IMR-90 (cell line): Measurements from ENCODE around the gene FEN1. TPM values are rescaled to one million over a fixed set of nuclear protein-coding genes. Genes with fewer than 3 reads are reported as not detected.

Source experiments
- ATAC-seq: fragments of 200-7000 bp; cut with Tn5 transposase; 2 replicates; pipeline ENCODE4 v1.9.1; 2020; ENCODE audit warnings: low read depth, mild to moderate bottlenecking, moderate library complexity
- BruUV-seq: library from RNA; stranded (reverse); fragments of 400-500 nt; replicated peaks from 2 replicates; lab custom pipeline; 2021; lab: Mats Ljungman, UMichigan
- CTCF ChIA-PET: fragments of 300-600 bp; formaldehyde crosslinking; extraction: SDS; loops from one replicate; lab custom pipeline; 2021; ENCODE audit warnings: antibody characterized with exemption; lab: Yijun Ruan, JAX
- POLR2A ChIA-PET: fragments of 300-600 bp; sonication (Branson Sonifier 250); formaldehyde crosslinking; loops from one replicate; lab custom pipeline; 2022; ENCODE audit warnings: antibody characterized with exemption; ENCODE audit not compliant: unreplicated experiment; lab: Charles Lee
- DNase-seq: peaks from one replicate; pipeline ENCODE4 v3.0.0; 2013
- H2AFZ ChIP-seq: replicated peaks from 2 replicates; pipeline ENCODE3; 2013; ENCODE audit warnings: low read length, mild to moderate bottlenecking; ENCODE audit not compliant: poor library complexity
- H2AK5ac ChIP-seq: 2 replicates; pipeline ENCODE4 v1.6.1; 2013; ENCODE audit warnings: low read depth, low read length, inconsistent platforms
- H2AK9ac ChIP-seq: replicated peaks from 2 replicates; pipeline ENCODE3; 2013; ENCODE audit warnings: mild to moderate bottlenecking, low read depth, low read length, moderate library complexity; ENCODE audit not compliant: poor library complexity
- H2BK120ac ChIP-seq: 2 replicates; pipeline ENCODE4 v1.6.1; 2013; ENCODE audit warnings: low read depth, low read length, inconsistent platforms
- H2BK15ac ChIP-seq: 3 replicates; pipeline ENCODE4 v1.6.1; 2013; ENCODE audit warnings: low read depth, low read length, inconsistent platforms
- H2BK20ac ChIP-seq: 2 replicates; pipeline ENCODE4 v1.6.1; 2013; ENCODE audit warnings: low read depth, mild to moderate bottlenecking, inconsistent platforms, low read length, moderate library complexity
- H2BK5ac ChIP-seq: 2 replicates; pipeline ENCODE4 v1.6.1; 2013; ENCODE audit warnings: mild to moderate bottlenecking, low read depth, low read length, inconsistent platforms; ENCODE audit not compliant: poor library complexity, severe bottlenecking
- H3K14ac ChIP-seq: replicated peaks from 2 replicates; pipeline ENCODE4 v1.6.1; 2013; ENCODE audit warnings: low read depth, low read length, inconsistent platforms
- H3K18ac ChIP-seq: 2 replicates; pipeline ENCODE4 v1.6.1; 2013; ENCODE audit warnings: low read depth, low read length, control low read depth
- H3K23ac ChIP-seq: 2 replicates; pipeline ENCODE4 v1.6.1; 2013; ENCODE audit warnings: low read depth, low read length, inconsistent platforms
- H3K27ac ChIP-seq: 2 replicates; pipeline ENCODE4 v1.5.1; 2013; ENCODE audit warnings: mild to moderate bottlenecking, control low read depth, low read length; ENCODE audit not compliant: insufficient read depth
- H3K27me3 ChIP-seq: 2 replicates; pipeline ENCODE4 v1.6.1; 2013; ENCODE audit warnings: low read length; ENCODE audit not compliant: control insufficient read depth, insufficient read depth
- H3K36me3 ChIP-seq: 2 replicates; pipeline ENCODE4 v1.6.1; 2013; ENCODE audit warnings: low read length, mixed read lengths; ENCODE audit not compliant: control insufficient read depth, insufficient read depth
- H3K4ac ChIP-seq: 2 replicates; pipeline ENCODE4 v1.6.1; 2013; ENCODE audit warnings: low read depth, low read length, inconsistent platforms
- H3K4me1 ChIP-seq: 2 replicates; pipeline ENCODE4 v1.6.1; 2013; ENCODE audit warnings: low read length, mixed read lengths; ENCODE audit not compliant: control insufficient read depth, insufficient read depth
- H3K4me2 ChIP-seq: 2 replicates; pipeline ENCODE4 v1.6.1; 2013; ENCODE audit warnings: low read depth, mild to moderate bottlenecking, control low read depth, low read length, moderate library complexity
- H3K4me3 ChIP-seq: 2 replicates; pipeline ENCODE4 v1.5.1; 2013; ENCODE audit warnings: low read depth, mild to moderate bottlenecking, control low read depth, low read length, moderate library complexity; ENCODE audit not compliant: insufficient read depth
- H3K56ac ChIP-seq: 2 replicates; pipeline ENCODE4 v1.6.1; 2013; ENCODE audit warnings: low read length, inconsistent platforms; ENCODE audit not compliant: insufficient read depth; ENCODE audit errors: extremely low read depth
- H3K79me1 ChIP-seq, 2 experiments: 2 replicates each; pipeline ENCODE4 v1.6.1; 2013; ENCODE audit warnings: low read length in 2 of 2, inconsistent platforms in 1 of 2, low read depth in 1 of 2
- H3K9ac ChIP-seq: 2 replicates; pipeline ENCODE4 v1.6.1; 2013; ENCODE audit warnings: low read depth, low read length, control low read depth
- H3K9me1 ChIP-seq: 2 replicates; pipeline ENCODE4 v1.6.1; 2013; ENCODE audit warnings: low read length, inconsistent platforms; ENCODE audit not compliant: insufficient read depth
- H3K9me3 ChIP-seq: 2 replicates; pipeline ENCODE4 v1.6.1; 2013; ENCODE audit warnings: low read length; ENCODE audit not compliant: control insufficient read depth, insufficient read depth
- H4K20me1 ChIP-seq: 2 replicates; pipeline ENCODE4 v1.6.1; 2013; ENCODE audit warnings: low read length, inconsistent platforms; ENCODE audit not compliant: insufficient read depth
- H4K5ac ChIP-seq: 2 replicates; pipeline ENCODE4 v1.6.1; 2013; ENCODE audit warnings: mild to moderate bottlenecking, low read depth, low read length, control low read depth
- H4K8ac ChIP-seq, 2 experiments: 2 replicates each; pipeline ENCODE4 v1.6.1; 2013; ENCODE audit warnings: low read depth in 2 of 2, low read length in 2 of 2, control low read depth in 1 of 2, inconsistent platforms in 1 of 2
- H4K91ac ChIP-seq: 2 replicates; pipeline ENCODE4 v1.6.1; 2013; ENCODE audit warnings: low read depth, low read length, inconsistent platforms; ENCODE audit not compliant: insufficient read depth
- BHLHE40 ChIP-seq: fragments of 150-350 bp; IDR thresholded peaks from 2 replicates; pipeline ENCODE4 v1.6.1; 2016; ENCODE audit warnings: mild to moderate bottlenecking, low read depth, low read length
- CEBPB ChIP-seq: IDR thresholded peaks from 2 replicates; pipeline ENCODE4 v1.6.1; 2012; ENCODE audit warnings: low read depth, low read length, improper control_type of control experiment
- CHD1 ChIP-seq: IDR thresholded peaks from 2 replicates; pipeline ENCODE4 v1.6.1; 2012; ENCODE audit warnings: low read depth, low read length, improper control_type of control experiment
- CTCF ChIP-seq: conservative IDR thresholded peaks from 2 replicates; pipeline ENCODE4 v1.5.1; 2012; ENCODE audit warnings: mild to moderate bottlenecking, low read depth, low read length, improper control_type of control experiment
- ELK1 ChIP-seq: fragments of 150-350 bp; IDR thresholded peaks from 2 replicates; pipeline ENCODE4 v1.6.1; 2016; ENCODE audit warnings: low read depth, mild to moderate bottlenecking, low read length, moderate library complexity, borderline replicate concordance
- FOS ChIP-seq: fragments of 150-350 bp; IDR thresholded peaks from 2 replicates; pipeline ENCODE4 v1.6.1; 2016; ENCODE audit warnings: low read depth, low read length
- MAFK ChIP-seq: IDR thresholded peaks from 2 replicates; pipeline ENCODE4 v1.6.1; 2012; ENCODE audit warnings: low read depth, low read length, improper control_type of control experiment
- MAZ ChIP-seq: IDR thresholded peaks from 2 replicates; pipeline ENCODE4 v1.6.1; 2012; ENCODE audit warnings: low read depth, mild to moderate bottlenecking, low read length, improper control_type of control experiment, moderate library complexity, borderline replicate concordance
- MXI1 ChIP-seq: IDR thresholded peaks from 2 replicates; pipeline ENCODE4 v1.6.1; 2012; ENCODE audit warnings: low read depth, mild to moderate bottlenecking, low read length, moderate library complexity, borderline replicate concordance
- NFE2L2 ChIP-seq: fragments of 150-350 bp; IDR thresholded peaks from 2 replicates; pipeline ENCODE4 v1.6.1; 2016; ENCODE audit warnings: low read depth, mild to moderate bottlenecking, low read length
- POLR2A ChIP-seq: IDR thresholded peaks from 2 replicates; pipeline ENCODE4 v1.6.1; 2012; ENCODE audit warnings: mild to moderate bottlenecking, low read depth, low read length
- RAD21 ChIP-seq: IDR thresholded peaks from 2 replicates; pipeline ENCODE4 v1.6.1; 2012; ENCODE audit warnings: low read length, improper control_type of control experiment
- RCOR1 ChIP-seq: IDR thresholded peaks from 2 replicates; pipeline ENCODE4 v1.6.1; 2012; ENCODE audit warnings: mild to moderate bottlenecking, low read length, improper control_type of control experiment; ENCODE audit not compliant: insufficient replicate concordance
- RFX5 ChIP-seq: IDR thresholded peaks from 2 replicates; pipeline ENCODE4 v1.8.0; 2012; ENCODE audit warnings: low read depth, mild to moderate bottlenecking, low read length, moderate library complexity
- SMC3 ChIP-seq: fragments of 150-350 bp; IDR thresholded peaks from 2 replicates; pipeline ENCODE4 v1.6.1; 2016; ENCODE audit warnings: low read depth, mild to moderate bottlenecking, antibody characterized with exemption, low read length, moderate library complexity
- USF2 ChIP-seq: fragments of 150-350 bp; IDR thresholded peaks from 2 replicates; pipeline ENCODE4 v1.6.1; 2017; ENCODE audit warnings: mild to moderate bottlenecking, antibody characterized with exemption, low read length, low read depth
- WGBS, 2 experiments: methylation state at CpG; one replicate each; pipeline versions ENCODE4 v1.1.5 to v1.1.7; 2013; ENCODE audit warnings: missing lambda C conversion rate in 2 of 2; ENCODE audit not compliant: insufficient read length in 1 of 2; ENCODE audit errors: extremely low coverage in 2 of 2; 5-methylcytosine and 5-hydroxymethylcytosine counted together
- dilution Hi-C: fragments of 300-500 bp; cut with HindIII; formaldehyde crosslinking; loops from one replicate; pipeline ENCODE4 v1.14.3; 2018; ENCODE audit warnings: low sequenced_read_pairs; ENCODE audit not compliant: unreplicated experiment
- in situ Hi-C: fragments of 300-500 bp; cut with MboI; formaldehyde crosslinking; loops from 3 replicates; pipeline ENCODE4 v1.14.3; 2019; ENCODE audit warnings: low sequenced_read_pairs, inconsistent platforms, mixed read lengths
- intact Hi-C: fragments of 100-400 bp; cut with micrococcal nuclease; formaldehyde crosslinking; loops from 2 replicates; pipeline ENCODE4 v1.10.0; 2022
- polyA plus RNA-seq, 3 experiments: library from polyadenylated mRNA; depleted of rRNA; stranded (reverse); fragments of >200 nt; gene quantifications; 2 replicates each; pipeline ENCODE4 v1.2.3, GENCODE V29; 2012; ENCODE audit warnings: low replicate concordance in 1 of 3
- total RNA-seq: library from RNA; depleted of rRNA; stranded (reverse); fragments of >200 nt; gene quantifications from 2 replicates; pipeline ENCODE4 v1.2.3, GENCODE V29; 2012

Gene FEN1
- total and polyA plus RNA-seq, 2 of the 4 experiments (the other 2 are of a cell fraction), result 23.0 to 41.9 TPM

GRCh38 chr11:61833926-61834277, 41.2 kb downstream of the FEN1 start:
- Histone ChIP-seq H2BK5ac (no peak overlapping the region), H3K9me3 (no peaks in the 10 kb centered on the region), H3K23ac (0 out of 2 replicates have a peak overlapping the region, but pooled peaks have one; percentile 80), H3K79me1 (peaks cover 19 to 87% of the 10 kb centered on the region in 2 experiments), H3K4ac (peak overlapping the region; percentile 87; the same call in 1 of the 2 replicates), H4K20me1 (peaks cover 53% of the 10 kb centered on the region; the same call in 1 of the 2 replicates), H3K9ac (no peak overlapping the region), H3K18ac (no peak overlapping the region), H2AFZ (peak overlapping the region; percentile 26), H3K14ac (no peak overlapping the region), H3K4me1 (peaks cover 15% of the 10 kb centered on the region; the same call in 1 of the 2 replicates), H2BK15ac (no peak overlapping the region), H2AK5ac (peak overlapping the region; percentile 16; the same call in 1 of the 2 replicates), H2AK9ac (peak overlapping the region; percentile 47), H4K5ac (no peak overlapping the region), H2BK120ac (peak overlapping the region; percentile 68; the same call in 1 of the 2 replicates), H4K91ac (no peak overlapping the region), H3K4me3 (no peak overlapping the region), H3K36me3 (peaks cover 15% of the 10 kb centered on the region; the same call in 1 of the 2 replicates), H3K56ac (no peak overlapping the region), H2BK20ac (no peak overlapping the region), H3K27me3 (no peaks in the 10 kb centered on the region), H3K4me2 (no peak overlapping the region), H3K27ac (no peak overlapping the region), H4K8ac (peak overlapping the region in 1 of 2 experiments; percentile 83; a peak in 1 of 4 replicates), H3K9me1 (peaks cover 28% of the 10 kb centered on the region)
- WGBS, 2 experiments, result 95% methylated on average over 8 of the region's 12 CpGs; no CpG with 5 or more reads in 1 of the 2 experiments
- intact Hi-C loops, result no loop called here
- dilution Hi-C loops, result no loop called here
- no TSS peak for BruUV-seq
- in situ Hi-C loops, result no loop called here
- ChIA-PET CTCF (interaction anchor here (1.5 kb wide), 1 partner anchor 37 kb away, joined by 6 read pairs; no protein-coding TSS in a partner anchor), POLR2A (no interaction called here)
- TF ChIP-seq BHLHE40, result no peak
- TF ChIP-seq POLR2A, result no peak
- TF ChIP-seq MAZ, result no peak
- TF ChIP-seq NFE2L2, result no peak
- TF ChIP-seq RCOR1, result no peak
- no peak for TF ChIP-seq MAFK
- no peak for TF ChIP-seq CTCF
- no peak for TF ChIP-seq MXI1
- no peak for TF ChIP-seq SMC3
- no peak for TF ChIP-seq CHD1
- no peak for TF ChIP-seq RFX5
- no peak for TF ChIP-seq CEBPB
- no peak for TF ChIP-seq FOS
- TF ChIP-seq RAD21, result no peak
- no peak for TF ChIP-seq USF2
- TF ChIP-seq ELK1, result no peak
- ATAC-seq, result no peak
- no peak for DNase-seq
